Spinal cord (tissue), 10 donors: ENCODE measurements around the gene PLEKHA4. TPM values are rescaled to one million over a fixed set of nuclear protein-coding genes. Genes with fewer than 3 reads are reported as not detected.
A peak's percentile ranks its signal among the peaks of the same experiment; 100 is the strongest.
"Not testable (repeated sequence)": the region's sequence is repeated elsewhere in the genome, so short reads cannot be mapped to it uniquely, and the experiment has no call there.

Experiments
- DNase-seq, 6 donors: peaks; one replicate each; pipeline versions ENCODE4 v3.0.0 to v3.0.0-alpha.2; 2013 to 2015; ENCODE audit warnings: low spot score in 6 of 6, low read depth in 4 of 6
- H3K27ac ChIP-seq: one replicate; pipeline ENCODE4 v1.5.1; 2013; ENCODE audit warnings: low read depth, low read length, control low read depth
- H3K27me3 ChIP-seq: one replicate; pipeline ENCODE4 v1.6.1; 2013; ENCODE audit warnings: low read length; ENCODE audit not compliant: control insufficient read depth, insufficient read depth
- H3K36me3 ChIP-seq: one replicate; pipeline ENCODE4 v1.6.1; 2013; ENCODE audit warnings: low read length; ENCODE audit not compliant: control insufficient read depth, insufficient read depth
- H3K4me1 ChIP-seq: one replicate; pipeline ENCODE4 v1.6.1; 2013; ENCODE audit warnings: low read length; ENCODE audit not compliant: control insufficient read depth, insufficient read depth
- H3K4me3 ChIP-seq: one replicate; pipeline ENCODE4 v1.5.1; 2013; ENCODE audit warnings: low read depth, low read length, control low read depth
- H3K9me3 ChIP-seq: one replicate; pipeline ENCODE4 v1.6.1; 2013; ENCODE audit warnings: low read length; ENCODE audit not compliant: control insufficient read depth, insufficient read depth
- WGBS: methylation state at CpG from one replicate; pipeline ENCODE4 v1.1.5; 2013; ENCODE audit warnings: missing lambda C conversion rate; ENCODE audit not compliant: insufficient coverage; 5-methylcytosine and 5-hydroxymethylcytosine counted together
- polyA plus RNA-seq, 2 donors: library from polyadenylated mRNA; unstranded; fragments of 120-200 nt; gene quantifications; one replicate each; pipeline ENCODE4 v1.2.1, GENCODE V29; 2013; ENCODE audit not compliant: insufficient read length in 2 of 2
- total RNA-seq, 2 donors: library from RNA; depleted of rRNA in 1 of 2; stranded (reverse); fragments of 120-200 nt in 1 of 2; fragments of >200 nt in 1 of 2; gene quantifications; one replicate each; pipeline versions ENCODE4 v1.2.3 to v1.2.4, GENCODE V29; 2013 to 2014
- donor health status: healthy.

Gene PLEKHA4
- total and polyA plus RNA-seq, 4 donors = 11.6 to 43.0 (median 24.8) TPM

GRCh38 chr19:48852292-48852691 is 16.1 kb downstream of the PLEKHA4 start:
- Histone ChIP-seq H3K4me1 (no peaks in the 10 kb centered on the region), H3K27me3 (no peaks in the 10 kb centered on the region), H3K9me3 (no peaks in the 10 kb centered on the region), H3K27ac (no peak overlapping the region), H3K4me3 (no peak overlapping the region), H3K36me3 (no peaks in the 10 kb centered on the region)
- no CpG with 5 or more reads among the region's 4 CpGs for WGBS
- no peak for DNase-seq

- 93% methylated on average over 2 of the region's 3 CpGs for WGBS
- not testable (repeated sequence) for H3K27ac ChIP-seq, H3K9me3 ChIP-seq, H3K36me3 ChIP-seq, H3K4me1 ChIP-seq, H3K4me3 ChIP-seq, H3K27me3 ChIP-seq, DNase-seq
Observed at GRCh38 chr19:48846659-48847058, 21.8 kb downstream of the PLEKHA4 start.

- Histone ChIP-seq H3K36me3 (peaks cover 3% of the 10 kb centered on the region), H3K27ac (no peak overlapping the region), H3K4me3 (no peak overlapping the region), H3K27me3 (no peaks in the 10 kb centered on the region), H3K4me1 (no peaks in the 10 kb centered on the region), H3K9me3 (no peaks in the 10 kb centered on the region)
- DNase-seq = no peak
- WGBS = 98% methylated on average over 12 of the region's 15 CpGs
Observed at GRCh38 chr19:48845384-48845783, 23.0 kb downstream of the PLEKHA4 start.

GRCh38 chr19:48844472-48844871 is 23.9 kb downstream of the PLEKHA4 start:
- no peak overlapping the region for H3K4me3 ChIP-seq
- 93% methylated on average over 2 of the region's 2 CpGs for WGBS

GRCh38 chr19:48842789-48843162 is 25.6 kb downstream of the PLEKHA4 start:
- Histone ChIP-seq H3K27ac (no peak overlapping the region), H3K27me3 (no peaks in the 10 kb centered on the region), H3K36me3 (peaks cover 3% of the 10 kb centered on the region), H3K9me3 (no peaks in the 10 kb centered on the region), H3K4me3 (no peak overlapping the region), H3K4me1 (peaks cover 2% of the 10 kb centered on the region)
- DNase-seq = peak in 5 of 6 donors; percentile 55 to 91 (median 70)
- WGBS = no CpG with 5 or more reads among the region's 2 CpGs

More at GRCh38 chr19:48844472-48844871, 23.9 kb downstream of the PLEKHA4 start:
- Histone ChIP-seq H3K9me3 (no peaks in the 10 kb centered on the region), H3K36me3 (peaks cover 3% of the 10 kb centered on the region), H3K4me1 (no peaks in the 10 kb centered on the region), H3K27ac (no peak overlapping the region), H3K27me3 (no peaks in the 10 kb centered on the region)
- peak in 1 of 6 donors; percentile 15 for DNase-seq

- Histone ChIP-seq H3K27ac (no peak overlapping the region), H3K36me3 (peaks cover 3% of the 10 kb centered on the region), H3K27me3 (peaks cover 3% of the 10 kb centered on the region), H3K9me3 (no peaks in the 10 kb centered on the region), H3K4me3 (no peak overlapping the region), H3K4me1 (peaks cover 14% of the 10 kb centered on the region)
- no peak for DNase-seq
- WGBS = 93% methylated on average over 2 of the region's 6 CpGs
Observed at GRCh38 chr19:48841571-48841970, 26.8 kb downstream of the PLEKHA4 start.

GRCh38 chr19:48841047-48841446 is 27.4 kb downstream of the PLEKHA4 start:
- H3K4me3 ChIP-seq = no peak overlapping the region
- H3K27ac ChIP-seq = no peak overlapping the region
- peaks cover 19% of the 10 kb centered on the region for H3K4me1 ChIP-seq
- H3K27me3 ChIP-seq = peaks cover 8% of the 10 kb centered on the region
- H3K36me3 ChIP-seq = peaks cover 3% of the 10 kb centered on the region
- WGBS = 91% methylated on average over 15 of the region's 16 CpGs
- DNase-seq = no peak
- H3K9me3 ChIP-seq = no peaks in the 10 kb centered on the region

- WGBS = 21% methylated on average over 7 of the region's 9 CpGs
- peaks cover 28% of the 10 kb centered on the region for H3K4me1 ChIP-seq
- no peak for DNase-seq
- H3K36me3 ChIP-seq = peaks cover 11% of the 10 kb centered on the region
- H3K9me3 ChIP-seq = no peaks in the 10 kb centered on the region
- peak overlapping the region; percentile 92 for H3K27ac ChIP-seq
- peaks cover 12% of the 10 kb centered on the region for H3K27me3 ChIP-seq
- no peak overlapping the region for H3K4me3 ChIP-seq
Observed at GRCh38 chr19:48837687-48838086, 30.7 kb downstream of the PLEKHA4 start.

GRCh38 chr19:48837051-48837524 is 31.3 kb downstream of the PLEKHA4 start:
- Histone ChIP-seq H3K27me3 (peaks cover 12% of the 10 kb centered on the region), H3K36me3 (peaks cover 15% of the 10 kb centered on the region), H3K4me3 (peak overlapping the region; percentile 58), H3K9me3 (no peaks in the 10 kb centered on the region), H3K4me1 (peaks cover 28% of the 10 kb centered on the region), H3K27ac (peak overlapping the region; percentile 92)
- under 1% methylated on average over 28 of the region's 29 CpGs for WGBS
- peak; percentile 59 to 93 (median 74) for DNase-seq
